Measurements from ENCODE around the gene SLC26A5. TPM values are rescaled to one million over a fixed set of nuclear protein-coding genes. Genes with fewer than 3 reads are reported as not detected.

The SLC26A5 gene
- total and polyA plus RNA-seq, 12 donors: not detected

DNA sequence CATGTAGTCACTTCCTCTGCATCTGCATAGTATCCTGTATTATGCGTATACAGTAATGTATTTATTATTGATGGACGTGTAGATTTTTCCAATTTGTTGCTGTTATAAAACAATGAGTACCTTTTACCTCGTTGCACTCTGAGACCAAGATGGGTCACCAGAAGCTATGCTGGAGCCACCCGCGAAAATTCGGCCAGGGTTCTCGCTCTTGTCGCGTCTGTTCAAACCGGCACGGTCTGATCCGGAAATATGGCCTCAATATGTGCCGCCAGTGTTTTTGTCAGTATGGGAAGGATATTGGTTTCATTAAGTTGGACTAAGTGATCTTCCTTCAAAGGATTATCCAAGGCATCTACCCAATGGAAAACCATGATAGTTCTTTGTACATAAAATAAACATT lies 97.6 kb downstream of the SLC26A5 start:
- TF ChIP-seq, protein P1, sequence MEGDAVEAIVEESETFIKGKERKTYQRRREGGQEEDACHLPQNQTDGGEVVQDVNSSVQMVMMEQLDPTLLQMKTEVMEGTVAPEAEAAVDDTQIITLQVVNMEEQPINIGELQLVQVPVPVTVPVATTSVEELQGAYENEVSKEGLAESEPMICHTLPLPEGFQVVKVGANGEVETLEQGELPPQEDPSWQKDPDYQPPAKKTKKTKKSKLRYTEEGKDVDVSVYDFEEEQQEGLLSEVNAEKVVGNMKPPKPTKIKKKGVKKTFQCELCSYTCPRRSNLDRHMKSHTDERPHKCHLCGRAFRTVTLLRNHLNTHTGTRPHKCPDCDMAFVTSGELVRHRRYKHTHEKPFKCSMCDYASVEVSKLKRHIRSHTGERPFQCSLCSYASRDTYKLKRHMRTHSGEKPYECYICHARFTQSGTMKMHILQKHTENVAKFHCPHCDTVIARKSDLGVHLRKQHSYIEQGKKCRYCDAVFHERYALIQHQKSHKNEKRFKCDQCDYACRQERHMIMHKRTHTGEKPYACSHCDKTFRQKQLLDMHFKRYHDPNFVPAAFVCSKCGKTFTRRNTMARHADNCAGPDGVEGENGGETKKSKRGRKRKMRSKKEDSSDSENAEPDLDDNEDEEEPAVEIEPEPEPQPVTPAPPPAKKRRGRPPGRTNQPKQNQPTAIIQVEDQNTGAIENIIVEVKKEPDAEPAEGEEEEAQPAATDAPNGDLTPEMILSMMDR (IDR thresholded peaks at IDR 0.05): no peak
- ATAC-seq (no peak), DNase-seq (no peak)
- H3K4me1 ChIP-seq: peaks cover 4 to 65% (median 57%) of the 10 kb centered on the region in 9 donors
- H3K36me3 ChIP-seq: peaks cover 0 to 25% (median 0%) of the 10 kb centered on the region in 9 donors
- intact Hi-C loops (cut with DNase I): loop anchor here in 1 of 10 donors (10.0 kb wide), 1 partner anchor 54 kb away; the partner anchor contains the start of gene PMPCB
- peak overlapping the region; percentile 42 to 95 (median 83) for H3K4me3 ChIP-seq
- peak overlapping the region in 7 of 10 donors; percentile 83 to 96 (median 94) for H3K27ac ChIP-seq
- H3K27me3 ChIP-seq: no peaks in the 10 kb centered on the region
- H3K9me3 ChIP-seq: no peaks in the 10 kb centered on the region
- 9 to 12% methylated on average over 13 of the region's 13 CpGs for WGBS, 2 donors

DNA sequence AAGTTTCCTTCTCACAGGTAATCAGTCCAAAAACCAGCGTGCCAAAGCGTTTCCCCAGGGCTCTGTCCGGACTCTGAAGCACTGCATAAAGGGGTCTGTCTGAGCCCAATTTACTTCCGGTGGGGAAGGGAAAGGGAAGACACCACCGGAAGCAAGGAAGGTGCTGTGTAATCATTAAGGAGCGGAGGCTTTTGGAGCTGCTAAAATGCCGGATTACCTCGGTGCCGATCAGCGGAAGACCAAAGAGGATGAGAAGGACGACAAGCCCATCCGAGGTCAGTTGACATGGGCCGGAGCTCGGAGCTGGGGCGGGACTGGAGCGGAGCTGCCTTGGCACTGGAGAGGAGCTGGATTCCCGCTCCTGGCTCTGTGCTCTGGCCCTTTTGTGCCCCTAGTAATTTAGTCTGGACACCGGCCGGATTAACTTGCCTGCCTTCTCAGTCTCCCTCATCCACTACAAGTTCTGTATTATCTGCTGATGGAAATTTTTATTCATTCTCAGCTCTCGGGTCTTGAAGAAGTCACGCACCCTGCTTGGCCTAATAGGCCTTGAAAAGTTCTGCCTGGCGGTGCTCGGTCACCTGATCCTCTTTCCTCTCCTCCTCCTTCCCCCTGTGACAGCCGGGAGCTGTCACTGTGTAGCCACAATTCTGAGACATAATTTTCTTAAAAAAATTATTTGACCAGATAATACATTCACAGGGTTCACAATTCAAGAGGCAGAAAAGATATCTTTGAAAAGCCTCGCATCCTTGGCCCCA lies 98.3 kb downstream of the SLC26A5 start, which contains the start of gene PSMC2:
Gene PSMC2 (plus strand): TSS at position 137 of the 761 bp plus-strand sequence. CDS start 69 bp downstream, at position 206.
- Histone ChIP-seq H3K4me3 (peak within 1 kb of the TSS; percentile 42 to 95 (median 83)), H3K9me3 (no peaks in the 10 kb centered on the region), H3K4me1 (peaks cover 4 to 71% (median 64%) of the 10 kb centered on the region in 9 donors), H3K36me3 (peaks cover 0 to 17% (median 0%) of the 10 kb centered on the region in 9 donors), H3K27me3 (no peaks in the 10 kb centered on the region), H3K27ac (peak within 1 kb of the TSS; percentile 36 to 96 (median 92))
- DNase-seq (peak; percentile 50 to 85), ATAC-seq (peak; percentile 80 to 92 (median 89))
- TF ChIP-seq, protein P1 (IDR thresholded peaks at IDR 0.05): no peak
- intact Hi-C loops (cut with DNase I): loop anchor here in 1 of 10 donors (10.0 kb wide), 1 partner anchor 53 kb away; the partner anchor contains the start of gene PMPCB
- 0% methylated on average over 25 of the region's 25 CpGs for WGBS, 2 donors

DNA sequence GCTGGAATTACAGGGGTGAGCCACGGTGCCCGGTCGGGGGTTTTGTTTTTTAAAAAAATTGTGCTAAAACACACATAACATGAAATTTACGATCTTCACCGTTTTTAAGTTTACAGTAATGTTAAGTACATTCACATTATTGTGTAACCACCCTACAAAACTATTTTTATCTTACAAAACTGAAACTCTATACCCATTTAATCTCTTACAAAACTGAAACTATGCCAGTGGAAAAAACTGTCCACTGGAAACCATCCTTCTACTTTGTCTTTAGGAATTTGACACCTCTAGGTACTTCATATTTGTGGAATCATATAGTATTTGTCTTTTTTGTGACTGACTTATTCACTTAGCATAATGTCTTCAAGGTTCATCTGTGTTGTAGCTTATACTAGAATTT lies 99.6 kb downstream of the SLC26A5 start:
- Histone ChIP-seq H3K27ac (no peak overlapping the region), H3K4me3 (no peak overlapping the region), H3K9me3 (no peaks in the 10 kb centered on the region), H3K36me3 (peaks cover 0 to 15% (median 3%) of the 10 kb centered on the region in 9 donors), H3K27me3 (no peaks in the 10 kb centered on the region), H3K4me1 (peaks cover 4 to 67% (median 64%) of the 10 kb centered on the region in 9 donors)
- WGBS, 2 donors: 95 to 96% methylated on average over 5 of the region's 5 CpGs
- ATAC-seq (no peak), DNase-seq (no peak)
- intact Hi-C loops (cut with DNase I): loop anchor here in 1 of 10 donors (10.0 kb wide), 1 partner anchor 52 kb away; the partner anchor contains the start of gene PMPCB
- TF ChIP-seq, protein P1 (IDR thresholded peaks at IDR 0.05): no peak

DNA sequence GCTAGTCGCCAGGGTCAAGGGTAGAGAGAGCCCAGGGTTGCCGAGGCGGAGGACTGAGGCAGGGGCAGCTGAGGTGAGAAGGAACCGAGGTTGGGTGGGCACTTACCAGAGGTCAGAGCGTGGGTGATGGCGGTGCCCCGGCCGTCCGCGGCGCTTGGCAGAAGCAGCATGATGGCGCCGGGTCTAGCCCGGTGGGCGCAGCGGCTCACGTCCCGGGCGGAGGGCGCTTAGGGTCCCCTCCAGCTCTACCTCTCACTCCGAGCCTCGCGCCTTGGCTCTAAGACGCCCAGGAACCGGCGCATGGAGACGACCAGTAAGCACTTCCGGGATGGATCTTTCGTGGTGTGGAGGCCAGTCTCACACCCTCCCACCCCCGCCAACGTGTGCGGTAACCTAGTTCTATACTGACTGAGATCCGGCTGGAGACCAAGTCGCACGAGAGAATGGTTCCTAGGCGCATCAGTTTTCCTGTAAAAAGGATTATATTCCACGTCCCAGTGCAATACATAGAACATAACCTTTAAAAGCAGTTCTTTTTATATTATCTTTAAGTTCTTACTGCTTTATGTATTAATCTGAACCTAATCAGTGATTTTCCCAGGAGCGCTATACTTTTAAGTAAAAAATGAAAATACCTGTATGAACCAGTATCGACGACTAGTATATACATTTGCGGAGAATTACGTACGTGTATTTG lies 101.4 kb downstream of the SLC26A5 start, which contains the start of gene DNAJC2:
Gene DNAJC2 (minus strand): TSS at position 315 of the 697 bp plus-strand sequence. CDS start 145 bp downstream, at position 170.
- ATAC-seq (peak; percentile 90 to 96 (median 93)), DNase-seq (peak; percentile 79 to 88)
- Histone ChIP-seq H3K27me3 (no peaks in the 10 kb centered on the region), H3K4me1 (peaks cover 1 to 58% (median 47%) of the 10 kb centered on the region in 9 donors), H3K36me3 (peaks cover 0 to 26% (median 11%) of the 10 kb centered on the region in 9 donors), H3K27ac (peak within 1 kb of the TSS; percentile 14 to 95 (median 86)), H3K4me3 (peak within 1 kb of the TSS; percentile 73 to 95 (median 88)), H3K9me3 (no peaks in the 10 kb centered on the region)
- TF ChIP-seq, protein P1 (IDR thresholded peaks at IDR 0.05): no peak
- WGBS, 2 donors: 8% methylated on average over 43 of the region's 43 CpGs
- intact Hi-C loops (cut with DNase I): loop anchor here in 3 of 10 donors (2.0 to 10.0 kb wide), 2 partner anchors 48 to 50 kb away; partner anchors contain the start of gene PMPCB (in 3 of the 3)

All from heart right ventricle (tissue), 16 donors.